GM10266 (cell line): ENCODE data around the gene ITGAV.

Source experiments
- DNase-seq: peaks from one replicate; pipeline ENCODE4 v3.0.0; 2012; ENCODE audit errors: extremely low spot score
- TF ChIP-seq, protein P1 (sequence below): IDR thresholded peaks from 2 replicates; pipeline ENCODE4 v1.5.1; 2012; ENCODE audit warnings: mild to moderate bottlenecking, low read depth; ENCODE audit not compliant: control insufficient read depth, insufficient read depth; ENCODE audit errors: missing control alignments

Gene ITGAV

DNA sequence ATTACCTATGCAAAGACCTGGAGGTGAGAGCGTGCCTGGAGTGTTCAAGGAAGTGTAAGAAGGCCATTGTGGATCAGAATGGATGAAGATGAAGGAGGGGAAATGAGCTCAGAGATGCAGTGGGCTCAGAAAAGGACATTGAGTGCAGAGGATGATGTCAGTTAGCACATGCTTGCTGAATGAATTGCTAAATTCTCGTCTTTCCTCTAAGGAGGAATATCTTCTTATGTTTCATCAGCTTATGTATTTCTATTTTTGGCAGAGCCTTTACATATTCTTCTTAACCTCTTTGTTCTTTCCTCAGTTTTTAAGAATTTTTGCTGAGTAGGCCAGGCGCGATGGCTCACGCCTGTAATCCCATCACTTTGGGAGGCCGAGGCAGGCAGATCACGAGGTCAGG, 134.9 kb downstream of the ITGAV start:
- no peak for DNase-seq
- TF ChIP-seq, protein P1, sequence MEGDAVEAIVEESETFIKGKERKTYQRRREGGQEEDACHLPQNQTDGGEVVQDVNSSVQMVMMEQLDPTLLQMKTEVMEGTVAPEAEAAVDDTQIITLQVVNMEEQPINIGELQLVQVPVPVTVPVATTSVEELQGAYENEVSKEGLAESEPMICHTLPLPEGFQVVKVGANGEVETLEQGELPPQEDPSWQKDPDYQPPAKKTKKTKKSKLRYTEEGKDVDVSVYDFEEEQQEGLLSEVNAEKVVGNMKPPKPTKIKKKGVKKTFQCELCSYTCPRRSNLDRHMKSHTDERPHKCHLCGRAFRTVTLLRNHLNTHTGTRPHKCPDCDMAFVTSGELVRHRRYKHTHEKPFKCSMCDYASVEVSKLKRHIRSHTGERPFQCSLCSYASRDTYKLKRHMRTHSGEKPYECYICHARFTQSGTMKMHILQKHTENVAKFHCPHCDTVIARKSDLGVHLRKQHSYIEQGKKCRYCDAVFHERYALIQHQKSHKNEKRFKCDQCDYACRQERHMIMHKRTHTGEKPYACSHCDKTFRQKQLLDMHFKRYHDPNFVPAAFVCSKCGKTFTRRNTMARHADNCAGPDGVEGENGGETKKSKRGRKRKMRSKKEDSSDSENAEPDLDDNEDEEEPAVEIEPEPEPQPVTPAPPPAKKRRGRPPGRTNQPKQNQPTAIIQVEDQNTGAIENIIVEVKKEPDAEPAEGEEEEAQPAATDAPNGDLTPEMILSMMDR, result no peak

DNA sequence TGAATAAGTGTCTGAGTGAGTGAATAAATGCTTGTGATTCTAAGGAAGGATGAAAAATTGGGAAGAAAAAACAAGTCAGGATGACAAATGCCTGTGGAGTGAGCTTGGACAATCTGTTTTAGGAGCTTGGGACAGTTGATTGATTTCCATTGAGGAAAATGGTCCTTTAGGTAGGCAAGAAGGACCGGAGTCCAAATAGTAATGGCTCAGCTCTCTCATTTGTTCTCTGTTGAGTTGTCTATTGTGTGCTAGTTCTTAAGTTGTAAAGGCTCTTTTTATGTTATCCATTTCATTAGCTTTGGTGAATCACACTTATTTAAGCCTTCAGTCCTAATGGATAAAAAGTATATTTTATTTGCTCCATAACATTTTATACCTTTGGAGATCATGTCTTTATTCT, 135.9 kb downstream of the ITGAV start:
- no peak for DNase-seq
- TF ChIP-seq, protein P1, result no peak

DNA sequence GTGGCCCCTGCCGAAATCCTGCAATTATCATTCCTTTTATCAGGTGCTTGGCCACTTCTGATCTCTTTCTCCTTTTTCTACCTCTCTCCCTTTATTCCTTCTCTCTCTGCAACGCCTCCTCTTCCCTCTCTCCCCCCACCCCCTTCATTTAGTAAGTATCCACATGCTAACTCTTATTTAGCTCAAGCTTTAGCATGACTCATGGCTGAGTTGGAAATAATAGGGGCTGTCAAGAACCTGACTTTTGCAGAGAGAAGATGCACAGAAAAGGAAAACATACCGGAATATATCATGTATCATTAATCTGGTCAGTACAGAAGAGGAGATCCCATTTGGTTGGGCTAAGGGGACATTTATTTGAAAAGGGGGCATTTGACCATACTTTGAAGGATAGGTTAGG, 137.1 kb downstream of the ITGAV start:
- no peak for DNase-seq
- TF ChIP-seq, protein P1, result no peak

DNA sequence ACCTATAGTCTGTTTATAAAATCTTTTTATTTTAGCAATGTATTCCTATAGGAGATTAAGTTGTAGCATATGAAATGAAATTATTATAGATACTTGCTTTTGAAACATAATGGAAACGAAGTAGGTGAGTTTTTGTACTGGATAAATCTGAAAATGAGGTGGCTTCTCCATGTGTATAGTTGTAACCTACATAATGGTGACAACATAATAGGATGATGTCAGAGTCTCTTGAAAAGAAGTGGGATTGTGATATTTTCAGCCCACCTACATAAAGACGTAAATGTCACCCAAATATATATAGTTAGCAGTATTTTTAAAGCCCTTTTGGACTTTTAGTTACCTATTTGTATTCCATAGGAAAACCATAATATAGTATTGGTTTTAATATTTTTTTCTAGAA, 138.8 kb downstream of the ITGAV start:
- TF ChIP-seq, protein P1, result no peak
- DNase-seq, result no peak
